K562 treated with DMSO at 1 percent for 4 hours (cell line): ENCODE data around the gene TMPRSS7. TPM values are rescaled to one million over a fixed set of nuclear protein-coding genes. Genes with fewer than 3 reads are reported as not detected.

ENCODE experiments used
- total RNA-seq: library from RNA; unstranded; fragments of 300-600 nt; gene quantifications from 2 replicates; pipeline ENCODE4 v1.2.3, GENCODE V29; 2022; ENCODE audit not compliant: insufficient read depth

Gene TMPRSS7
- total RNA-seq = not detected in 2 replicates

GRCh38 chr3:112034436-112034835, at the start of gene TMPRSS7:
Gene TMPRSS7, plus strand, starts transcription at chr3:112034736. Its CDS starts 110 bp downstream, at chr3:112034846.

GRCh38 chr3:111998636-111999483, 35.7 kb upstream of the TMPRSS7 start, which contains the start of gene TAGLN3:
Gene TAGLN3, plus strand, starts transcription at chr3:111998922. Its CDS starts 501 bp downstream, at chr3:111999423.

GRCh38 chr3:112086076-112086854, 51.7 kb downstream of the TMPRSS7 start, which contains the start of gene C3orf52:
Gene C3orf52, plus strand, starts transcription at chr3:112086389. Its CDS starts 19 bp downstream, at chr3:112086408.

Other genes starting within 250 kb of the TMPRSS7 start
- not detected in 2 replicates for gene PHLDB2, start 175.5 kb upstream of the TMPRSS7 start, total RNA-seq
- gene ABHD10, start 55.7 kb upstream of the TMPRSS7 start, total RNA-seq = 10.2 and 15.1 TPM in 2 replicates
- not detected in 2 replicates for gene TAGLN3, start 35.8 kb upstream of the TMPRSS7 start, total RNA-seq
- 0.75 and 1.2 TPM in 2 replicates for gene C3orf52, start 51.7 kb downstream of the TMPRSS7 start, total RNA-seq
- gene GCSAM, start 98.5 kb downstream of the TMPRSS7 start, total RNA-seq = 0.40 TPM in 1 of 2 replicates, not detected in the other